GM12801 (cell line): ENCODE results near the gene TSPAN12.

Experiments
- CTCF ChIP-seq: IDR thresholded peaks from one replicate; pipeline ENCODE4 v1.5.1; 2011; ENCODE audit warnings: control low read depth; ENCODE audit not compliant: insufficient read length; ENCODE audit errors: extremely low read depth

Gene TSPAN12

GRCh38 chr7:120813089-120813488 lies 44.9 kb downstream of the TSPAN12 start:
- no peak for TF ChIP-seq CTCF

GRCh38 chr7:120809260-120809659 lies 48.7 kb downstream of the TSPAN12 start:
- TF ChIP-seq CTCF, result no peak

GRCh38 chr7:120807390-120807789 lies 50.6 kb downstream of the TSPAN12 start:
- TF ChIP-seq CTCF, result no peak

- no peak for TF ChIP-seq CTCF
Measured at GRCh38 chr7:120806669-120807068, 51.3 kb downstream of the TSPAN12 start.

GRCh38 chr7:120805636-120806388 lies 52.1 kb downstream of the TSPAN12 start:
- no peak for TF ChIP-seq CTCF

GRCh38 chr7:120802751-120803150 lies 55.2 kb downstream of the TSPAN12 start:
- no peak for TF ChIP-seq CTCF

GRCh38 chr7:120799813-120800475 lies 58.0 kb downstream of the TSPAN12 start:
- TF ChIP-seq CTCF, result no peak
